Measurements from ENCODE around the gene RNF182. TPM values are rescaled to one million over a fixed set of nuclear protein-coding genes. Genes with fewer than 3 reads are reported as not detected.
A peak's percentile ranks its signal among the peaks of the same experiment; 100 is the strongest.

RNF182 gene
- total RNA-seq, 1 experiment from 2014 or later = not detected

- intact Hi-C loops (cut with micrococcal nuclease) = loop anchor here (2.0 kb wide), 1 partner anchor 113 kb away; no protein-coding TSS in a partner anchor
- no peak for TF ChIP-seq CTCF (IDR thresholded peaks at IDR 0.05; ENCODE audit: unreplicated experiment)
- BruUV-seq (replicated peaks) = no TSS peak
- H3K4me3 Mint-ChIP-seq (ENCODE audit: unreplicated experiment) = no peak overlapping the region
- H3K27ac Mint-ChIP-seq (ENCODE audit: low read depth, unreplicated experiment) = no peak overlapping the region
- POLR2A ChIA-PET = no interaction called here
- CTCF ChIA-PET = interaction anchor here (0.6 to 10.5 kb wide), 28 partner anchors 10 to 1589 kb away, joined by 3 to 259 read pairs (median 5); no protein-coding TSS in a partner anchor
- no peak for DNase-seq (ENCODE audit: unreplicated experiment)
- H3K4me1 Mint-ChIP-seq (ENCODE audit: insufficient read depth, unreplicated experiment) = peaks cover 2% of the 10 kb centered on the region
- no peaks in the 10 kb centered on the region for H3K9me3 Mint-ChIP-seq (ENCODE audit: unreplicated experiment)
- peaks cover 40% of the 10 kb centered on the region for H3K27me3 Mint-ChIP-seq (ENCODE audit: insufficient read depth, unreplicated experiment)
- no peaks in the 10 kb centered on the region for H3K36me3 Mint-ChIP-seq (ENCODE audit: insufficient read depth, unreplicated experiment)
These were observed 17.0 kb upstream of the RNF182 start for GRCh38 chr6:13907614-13908215.

DNA sequence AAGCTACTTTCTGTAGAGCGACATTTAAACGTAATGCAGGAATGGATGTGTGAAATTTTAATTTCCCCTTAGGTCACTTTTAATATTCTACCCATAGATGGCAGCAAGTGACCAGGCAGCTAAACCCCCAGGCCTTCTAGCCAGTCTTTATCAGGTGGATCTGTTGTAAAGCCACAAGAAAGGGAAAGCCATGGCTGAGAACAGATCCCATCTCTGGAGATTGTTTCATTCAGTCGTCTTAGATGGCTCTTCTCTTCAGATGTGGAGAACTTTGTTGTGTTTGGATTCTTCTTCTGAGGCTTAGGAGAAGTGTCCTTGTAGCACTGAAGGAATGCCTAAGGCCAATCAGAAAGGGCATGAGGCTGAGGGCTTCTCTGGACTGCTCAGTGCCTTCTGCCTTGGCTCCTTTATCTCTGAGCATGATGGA, 15.8 kb upstream of the RNF182 start:
- intact Hi-C loops (cut with micrococcal nuclease) = loop anchor here (1.0 to 2.0 kb wide), 4 partner anchors 114 to 235 kb away; no protein-coding TSS in a partner anchor
- BruUV-seq (replicated peaks) = no TSS peak
- peaks cover 28% of the 10 kb centered on the region for H3K27me3 Mint-ChIP-seq (ENCODE audit: insufficient read depth, unreplicated experiment)
- peaks cover 8% of the 10 kb centered on the region for H3K4me1 Mint-ChIP-seq (ENCODE audit: insufficient read depth, unreplicated experiment)
- CTCF ChIA-PET = interaction anchor here (0.5 to 10.5 kb wide), 51 partner anchors 9 to 1715 kb away, joined by 3 to 259 read pairs (median 4); no protein-coding TSS in a partner anchor
- H3K27ac Mint-ChIP-seq (ENCODE audit: low read depth, unreplicated experiment) = no peak overlapping the region
- DNase-seq (ENCODE audit: unreplicated experiment) = peak; percentile 74
- no peaks in the 10 kb centered on the region for H3K9me3 Mint-ChIP-seq (ENCODE audit: unreplicated experiment)
- peak; percentile 74 for TF ChIP-seq CTCF (IDR thresholded peaks at IDR 0.05; ENCODE audit: unreplicated experiment)
- POLR2A ChIA-PET = interaction anchor here (0.6 to 1.8 kb wide), 5 partner anchors 12 to 1416 kb away, joined by 3 to 9 read pairs (median 4); no protein-coding TSS in a partner anchor
- H3K36me3 Mint-ChIP-seq (ENCODE audit: insufficient read depth, unreplicated experiment) = no peaks in the 10 kb centered on the region
- no peak overlapping the region for H3K4me3 Mint-ChIP-seq (ENCODE audit: unreplicated experiment)

GRCh38 chr6:13910443-13910842, 14.3 kb upstream of the RNF182 start:
- CTCF ChIA-PET = interaction anchor here (0.5 to 10.5 kb wide), 12 partner anchors 9 to 239 kb away, joined by 3 to 259 read pairs (median 4); no protein-coding TSS in a partner anchor
- TF ChIP-seq CTCF (IDR thresholded peaks at IDR 0.05; ENCODE audit: unreplicated experiment) = no peak
- peaks cover 8% of the 10 kb centered on the region for H3K4me1 Mint-ChIP-seq (ENCODE audit: insufficient read depth, unreplicated experiment)
- H3K27me3 Mint-ChIP-seq (ENCODE audit: insufficient read depth, unreplicated experiment) = peaks cover 15% of the 10 kb centered on the region
- no peak overlapping the region for H3K27ac Mint-ChIP-seq (ENCODE audit: low read depth, unreplicated experiment)
- no peak overlapping the region for H3K4me3 Mint-ChIP-seq (ENCODE audit: unreplicated experiment)
- DNase-seq (ENCODE audit: unreplicated experiment) = no peak
- H3K36me3 Mint-ChIP-seq (ENCODE audit: insufficient read depth, unreplicated experiment) = peaks cover 6% of the 10 kb centered on the region
- no TSS peak for BruUV-seq (replicated peaks)
- POLR2A ChIA-PET = interaction anchor here (0.6 to 1.1 kb wide), 2 partner anchors 52 to 165 kb away, joined by 3 read pairs; no protein-coding TSS in a partner anchor
- intact Hi-C loops (cut with micrococcal nuclease) = no loop called here
- no peaks in the 10 kb centered on the region for H3K9me3 Mint-ChIP-seq (ENCODE audit: unreplicated experiment)

- Mint-ChIP-seq H3K36me3 (ENCODE audit: insufficient read depth, unreplicated experiment) (peaks cover 6% of the 10 kb centered on the region), H3K4me1 (ENCODE audit: insufficient read depth, unreplicated experiment) (peaks cover 8% of the 10 kb centered on the region), H3K27me3 (ENCODE audit: insufficient read depth, unreplicated experiment) (peaks cover 15% of the 10 kb centered on the region), H3K4me3 (ENCODE audit: unreplicated experiment) (no peak overlapping the region), H3K9me3 (ENCODE audit: unreplicated experiment) (no peaks in the 10 kb centered on the region), H3K27ac (ENCODE audit: low read depth, unreplicated experiment) (no peak overlapping the region)
- no peak for TF ChIP-seq CTCF (IDR thresholded peaks at IDR 0.05; ENCODE audit: unreplicated experiment)
- DNase-seq (ENCODE audit: unreplicated experiment) = no peak
- ChIA-PET CTCF (interaction anchor here (0.6 to 10.5 kb wide), 8 partner anchors 9 to 1700 kb away, joined by 3 to 259 read pairs (median 4); no protein-coding TSS in a partner anchor), POLR2A (no interaction called here)
- intact Hi-C loops (cut with micrococcal nuclease) = no loop called here
- no TSS peak for BruUV-seq (replicated peaks)
These were observed 13.4 kb upstream of the RNF182 start for GRCh38 chr6:13911337-13911736.
